Measurements from ENCODE around the gene ARIH2.

DNA sequence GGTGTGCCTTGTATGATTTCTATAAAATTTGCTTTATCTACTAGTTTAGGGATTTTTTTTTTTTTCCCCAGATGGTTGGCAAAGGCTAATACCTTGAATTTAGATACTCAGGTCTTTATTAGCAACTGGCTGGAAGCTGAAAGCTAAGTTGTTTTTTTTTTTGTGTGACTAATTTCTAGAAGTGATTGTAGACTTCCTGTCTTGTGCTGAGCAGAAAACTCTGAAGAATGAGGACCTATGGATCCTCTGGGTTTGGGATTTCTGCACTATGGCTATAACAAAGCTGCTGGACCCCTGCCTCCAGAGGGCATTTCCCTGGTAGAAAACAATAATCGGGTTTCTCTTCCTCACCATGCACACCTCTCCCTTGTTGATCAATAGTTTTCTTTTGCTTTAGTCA, 10.0 kb downstream of the ARIH2 start:
- no peak for TF ChIP-seq POLR2AphosphoS5 (IDR thresholded peaks at IDR 0.05; ENCODE audit: low read depth, low read length)
- TF ChIP-seq, protein P1, sequence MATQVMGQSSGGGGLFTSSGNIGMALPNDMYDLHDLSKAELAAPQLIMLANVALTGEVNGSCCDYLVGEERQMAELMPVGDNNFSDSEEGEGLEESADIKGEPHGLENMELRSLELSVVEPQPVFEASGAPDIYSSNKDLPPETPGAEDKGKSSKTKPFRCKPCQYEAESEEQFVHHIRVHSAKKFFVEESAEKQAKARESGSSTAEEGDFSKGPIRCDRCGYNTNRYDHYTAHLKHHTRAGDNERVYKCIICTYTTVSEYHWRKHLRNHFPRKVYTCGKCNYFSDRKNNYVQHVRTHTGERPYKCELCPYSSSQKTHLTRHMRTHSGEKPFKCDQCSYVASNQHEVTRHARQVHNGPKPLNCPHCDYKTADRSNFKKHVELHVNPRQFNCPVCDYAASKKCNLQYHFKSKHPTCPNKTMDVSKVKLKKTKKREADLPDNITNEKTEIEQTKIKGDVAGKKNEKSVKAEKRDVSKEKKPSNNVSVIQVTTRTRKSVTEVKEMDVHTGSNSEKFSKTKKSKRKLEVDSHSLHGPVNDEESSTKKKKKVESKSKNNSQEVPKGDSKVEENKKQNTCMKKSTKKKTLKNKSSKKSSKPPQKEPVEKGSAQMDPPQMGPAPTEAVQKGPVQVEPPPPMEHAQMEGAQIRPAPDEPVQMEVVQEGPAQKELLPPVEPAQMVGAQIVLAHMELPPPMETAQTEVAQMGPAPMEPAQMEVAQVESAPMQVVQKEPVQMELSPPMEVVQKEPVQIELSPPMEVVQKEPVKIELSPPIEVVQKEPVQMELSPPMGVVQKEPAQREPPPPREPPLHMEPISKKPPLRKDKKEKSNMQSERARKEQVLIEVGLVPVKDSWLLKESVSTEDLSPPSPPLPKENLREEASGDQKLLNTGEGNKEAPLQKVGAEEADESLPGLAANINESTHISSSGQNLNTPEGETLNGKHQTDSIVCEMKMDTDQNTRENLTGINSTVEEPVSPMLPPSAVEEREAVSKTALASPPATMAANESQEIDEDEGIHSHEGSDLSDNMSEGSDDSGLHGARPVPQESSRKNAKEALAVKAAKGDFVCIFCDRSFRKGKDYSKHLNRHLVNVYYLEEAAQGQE (IDR thresholded peaks at IDR 0.05; ENCODE audit: insufficient read depth in 1 of 2, low read depth in 2 of 2, low read length in 2 of 2), result no peak
